ENCODE results near the gene MTPN. TPM values are rescaled to one million over a fixed set of nuclear protein-coding genes. Genes with fewer than 3 reads are reported as not detected.

Gene MTPN
- total RNA-seq, 1 experiment from 2014 or later, result 98.2 TPM

- Histone ChIP-seq H4K8ac (replicated peaks; ENCODE audit: insufficient read length, low read depth, low read length) (no peak overlapping the region), H3K4me1 (ENCODE audit: insufficient read depth, low read length) (0 out of 2 replicates have a peak, but pooled peaks cover 3% of the 10 kb centered on the region), H3K23me2 (ENCODE audit: insufficient read length, low read depth, low read length, poor library complexity, severe bottlenecking) (no peaks in the 10 kb centered on the region), H3K79me2 (ENCODE audit: insufficient read depth, low read length) (no peaks in the 10 kb centered on the region), H4K91ac (ENCODE audit: insufficient read length, low read depth, low read length) (no peak overlapping the region), H2BK5ac (ENCODE audit: insufficient read length, low read length) (no peak overlapping the region), H3K4ac (ENCODE audit: low read depth, low read length) (no peak overlapping the region), H2BK15ac (ENCODE audit: low read depth, low read length) (no peak overlapping the region), H4K20me1 (ENCODE audit: control insufficient read depth, insufficient read depth, insufficient read length) (no peaks in the 10 kb centered on the region), H3K27me3 (ENCODE audit: insufficient read depth, low read length) (no peaks in the 10 kb centered on the region), H4K5ac (ENCODE audit: insufficient read length, low read depth, low read length) (no peak overlapping the region), H3K56ac (ENCODE audit: insufficient read length, low read depth, low read length) (no peak overlapping the region), H3K27ac (ENCODE audit: insufficient read length, low read depth, low read length) (no peak overlapping the region), H3K9me3 (ENCODE audit: control insufficient read depth, low read depth, low read length) (no peaks in the 10 kb centered on the region), H3K4me2 (ENCODE audit: insufficient read depth, insufficient read length, low read length) (no peak overlapping the region), H2BK12ac (ENCODE audit: insufficient read length, low read depth, low read length) (no peak overlapping the region), H2BK20ac (ENCODE audit: low read depth, low read length, poor library complexity, severe bottlenecking) (no peak overlapping the region), H2BK120ac (ENCODE audit: low read depth, low read length, poor library complexity, severe bottlenecking) (no peak overlapping the region), H3T11ph (ENCODE audit: low read length) (no peak overlapping the region), H2AFZ (ENCODE audit: low read length) (no peak overlapping the region), H3K79me1 (ENCODE audit: insufficient read depth, low read depth, low read length, poor library complexity, severe bottlenecking) (no peaks in the 10 kb centered on the region), H3K23ac (ENCODE audit: insufficient read length, low read depth, low read length) (no peak overlapping the region), H3K14ac (ENCODE audit: insufficient read depth, low read length) (no peak overlapping the region), H3K9ac (ENCODE audit: extremely low read depth, insufficient read length, low read length) (no peak overlapping the region), H2AK5ac (ENCODE audit: insufficient read length, low read length) (no peak overlapping the region), H3K18ac (ENCODE audit: insufficient read length, low read depth, low read length) (no peak overlapping the region)
- WGBS (ENCODE audit: extremely low coverage, insufficient read length, low lambda C conversion rate), result no CpG with 5 or more reads among the region's 4 CpGs
- no peaks in the 10 kb centered on the region for H3K27me3 Mint-ChIP-seq (ENCODE audit: low read depth)
- TF ChIP-seq CTCF (conservative IDR thresholded peaks at IDR 0.05), result no peak
- no peak overlapping the region for H3K27ac Mint-ChIP-seq
- no peaks in the 10 kb centered on the region for H3K36me3 Mint-ChIP-seq (ENCODE audit: insufficient read depth in 1 of 3, low read depth in 3 of 3)
- H3K9me3 Mint-ChIP-seq, result no peaks in the 10 kb centered on the region
- no peak overlapping the region for H3K4me3 Mint-ChIP-seq
- H3K4me1 Mint-ChIP-seq, result peaks cover 7 to 10% of the 10 kb centered on the region in 2 experiments; a peak in 3 of 4 replicates
- no peak for DNase-seq
Observed at GRCh38 chr7:135905355-135905754, 71.8 kb downstream of the MTPN start.

All from H9 (cell line).